Thymus (tissue), 14 donors: ENCODE measurements around the gene PRCD. TPM values are rescaled to one million over a fixed set of nuclear protein-coding genes. Genes with fewer than 3 reads are reported as not detected.

Experiments used
- DNase-seq, 9 donors: peaks; one replicate each; pipeline ENCODE4 v3.0.0-alpha.2; 2013; ENCODE audit warnings: low spot score in 9 of 9, low read depth in 6 of 9, missing footprints in 1 of 9
- H3K27ac ChIP-seq, 2 donors: one replicate each; pipeline ENCODE4 v1.5.1; 2013; ENCODE audit warnings: control low read depth in 1 of 2, low read depth in 1 of 2, low read length in 1 of 2, mild to moderate bottlenecking in 1 of 2, moderate library complexity in 1 of 2
- H3K27me3 ChIP-seq, 2 donors: one replicate each; pipeline ENCODE4 v1.5.1; 2013; ENCODE audit warnings: low read length in 1 of 2; ENCODE audit not compliant: control insufficient read depth in 2 of 2, insufficient read depth in 1 of 2
- H3K36me3 ChIP-seq, 2 donors: one replicate each; pipeline ENCODE4 v1.5.1; 2013; ENCODE audit warnings: low read length in 1 of 2, mild to moderate bottlenecking in 1 of 2, moderate library complexity in 1 of 2; ENCODE audit not compliant: control insufficient read depth in 2 of 2, insufficient read depth in 2 of 2
- H3K4me1 ChIP-seq, 2 donors: one replicate each; pipeline ENCODE4 v1.5.1; 2013; ENCODE audit warnings: low read length in 2 of 2; ENCODE audit not compliant: control insufficient read depth in 2 of 2, insufficient read depth in 2 of 2
- H3K4me3 ChIP-seq, 2 donors: one replicate each; pipeline ENCODE4 v1.5.1; 2013; ENCODE audit warnings: low read length in 2 of 2, control low read depth in 1 of 2, mild to moderate bottlenecking in 1 of 2
- H3K9me3 ChIP-seq, 2 donors: one replicate each; pipeline ENCODE4 v1.5.1; 2013; ENCODE audit warnings: low read length in 1 of 2, mild to moderate bottlenecking in 1 of 2; ENCODE audit not compliant: control insufficient read depth in 2 of 2, insufficient read depth in 1 of 2
- WGBS: extraction: QIAGEN DNeasy Blood & Tissue Kit; methylation state at CpG from one replicate; pipeline ENCODE4 v1.1.7; 2013; 5-methylcytosine and 5-hydroxymethylcytosine counted together
- long read RNA-seq, 10 donors: transcript quantifications; one replicate each; lab custom pipeline, GENCODE V29; 2026
- polyA plus RNA-seq: library from polyadenylated mRNA; stranded (reverse); fragments of 200-250 nt; gene quantifications from one replicate; pipeline ENCODE4 v1.2.3, GENCODE V29; 2013
- total RNA-seq: library from RNA; stranded (reverse); fragments of 120-200 nt; gene quantifications from one replicate; pipeline ENCODE4 v1.2.4, GENCODE V29; 2013
- donor health status: healthy.

The PRCD gene, protein sequence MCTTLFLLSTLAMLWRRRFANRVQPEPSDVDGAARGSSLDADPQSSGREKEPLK
- total RNA-seq (0.47 TPM), polyA plus RNA-seq (16.8 TPM)
- long read RNA-seq, donor 1 = 0 reads
- long read RNA-seq, donor 2 = 0 reads
- long read RNA-seq, donor 3 = 0 reads
- long read RNA-seq, donor 4 = 0 reads
- long read RNA-seq, donor 5 = 0 reads
- long read RNA-seq, donor 6 = 0 reads
- long read RNA-seq, donor 7, partial matches to known transcripts = 0 of 1 reads
- long read RNA-seq, donor 7, other reads (novel, unspliced or antisense) = 0 of 1 reads
- long read RNA-seq, donor 8 = 0 reads
- long read RNA-seq, donor 9 = 0 reads
- long read RNA-seq, donor 10 = 0 reads

DNA sequence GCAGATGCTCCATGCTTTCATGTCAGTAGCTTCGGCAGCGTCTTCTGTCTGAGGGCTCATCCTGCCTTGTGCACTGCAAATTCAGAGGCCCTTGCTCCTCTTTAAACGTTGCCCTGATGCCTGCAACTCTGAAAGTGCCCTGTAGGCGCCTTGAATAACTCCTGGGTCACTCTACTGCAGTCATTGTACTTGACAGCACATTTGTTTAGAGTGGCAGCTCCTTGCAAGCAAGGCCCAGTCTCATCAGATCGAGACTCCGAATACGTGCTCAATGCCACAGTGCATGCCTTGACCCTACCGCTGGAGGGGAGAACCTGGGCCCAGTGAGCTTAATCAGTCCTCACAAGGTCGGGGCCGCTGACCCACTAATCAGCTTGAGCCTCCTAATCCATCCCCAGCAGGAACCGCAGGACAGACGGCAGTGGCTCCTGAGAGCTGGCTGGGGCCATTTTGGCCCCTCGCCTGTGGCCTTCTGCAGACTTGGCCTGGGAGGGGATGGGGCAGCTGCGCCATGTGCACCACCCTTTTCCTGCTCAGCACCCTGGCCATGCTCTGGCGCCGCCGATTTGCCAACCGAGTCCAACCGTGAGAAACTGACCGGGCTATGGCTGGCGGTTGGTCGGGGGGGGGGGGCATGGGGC is at the start of gene PRCD:
PRCD (plus strand) TSS at position 414 of the 641 bp plus-strand sequence; CDS start at position 512, 98 bp downstream.
- Histone ChIP-seq H3K27ac (no peak within 1 kb of the TSS), H3K27me3 (peaks cover 56 to 97% of the 10 kb centered on the region in 2 donors)

GRCh38 chr17:76490112-76490710 is 49.6 kb upstream of the PRCD start:
- H3K9me3 ChIP-seq = no peaks in the 10 kb centered on the region
- H3K27ac ChIP-seq = no peak overlapping the region
- H3K27me3 ChIP-seq = no peaks in the 10 kb centered on the region
- DNase-seq = no peak
- H3K4me3 ChIP-seq = no peak overlapping the region
- no peaks in the 10 kb centered on the region for H3K36me3 ChIP-seq
- H3K4me1 ChIP-seq = peaks cover 30 to 39% of the 10 kb centered on the region in 2 donors
- 91% methylated on average over 10 of the region's 10 CpGs for WGBS

More for the DNA sequence above, at the start of gene PRCD:
- 90% methylated on average over 22 of the region's 22 CpGs for WGBS
- Histone ChIP-seq H3K9me3 (peaks cover 0 to 5% of the 10 kb centered on the region in 2 donors), H3K4me1 (peaks cover 4 to 31% of the 10 kb centered on the region in 2 donors), H3K36me3 (no peaks in the 10 kb centered on the region), H3K4me3 (no peak within 1 kb of the TSS)
- DNase-seq = no peak

- Histone ChIP-seq H3K4me1 (peaks cover 30 to 39% of the 10 kb centered on the region in 2 donors), H3K4me3 (no peak overlapping the region), H3K9me3 (no peaks in the 10 kb centered on the region), H3K36me3 (no peaks in the 10 kb centered on the region), H3K27me3 (no peaks in the 10 kb centered on the region), H3K27ac (peak overlapping the region; percentile 69 to 70)
- 47% methylated on average over 17 of the region's 17 CpGs for WGBS
- DNase-seq = peak in 2 of 9 donors; percentile 39 to 59
Observed at GRCh38 chr17:76491271-76492122, 48.3 kb upstream of the PRCD start.

GRCh38 chr17:76492123-76492988 is 47.5 kb upstream of the PRCD start:
- DNase-seq = peak in 2 of 9 donors; percentile 35 to 64
- no peaks in the 10 kb centered on the region for H3K36me3 ChIP-seq
- H3K9me3 ChIP-seq = no peaks in the 10 kb centered on the region
- peaks cover 0 to under 1% of the 10 kb centered on the region in 2 donors for H3K27me3 ChIP-seq
- H3K4me1 ChIP-seq = peaks cover 30 to 39% of the 10 kb centered on the region in 2 donors
- no peak overlapping the region for H3K4me3 ChIP-seq
- WGBS = 13% methylated on average over 11 of the region's 11 CpGs
- peak overlapping the region; percentile 69 to 70 for H3K27ac ChIP-seq

DNA sequence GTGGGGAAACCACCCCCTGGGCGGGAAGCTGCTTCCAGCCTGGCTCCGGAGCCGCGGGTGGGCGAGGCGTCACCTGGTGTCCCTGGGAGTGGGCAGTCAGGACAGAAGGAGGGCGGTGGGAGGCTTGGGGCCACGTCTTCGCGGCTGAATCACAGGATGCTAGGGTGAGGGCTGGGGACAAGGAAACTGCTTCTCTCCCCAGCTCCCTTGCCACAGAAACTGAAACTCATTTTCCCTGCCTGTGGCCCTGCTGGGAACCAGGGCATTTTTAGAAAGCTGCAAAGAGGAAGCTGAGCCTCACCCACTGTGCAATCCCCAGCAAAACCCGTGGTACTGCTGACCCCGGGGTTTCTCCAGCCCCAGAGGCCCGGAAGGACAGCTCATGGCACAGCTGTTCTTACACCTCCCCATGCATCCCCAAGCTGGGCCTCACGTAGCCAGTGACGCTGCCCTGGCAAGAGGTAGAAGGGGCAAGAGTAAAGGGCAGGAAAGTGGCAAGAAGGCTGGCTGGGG is 46.8 kb upstream of the PRCD start:
- Histone ChIP-seq H3K4me3 (peak overlapping the region in 1 of 2 donors; percentile 1), H3K4me1 (peaks cover 30 to 44% of the 10 kb centered on the region in 2 donors), H3K9me3 (no peaks in the 10 kb centered on the region), H3K36me3 (no peaks in the 10 kb centered on the region), H3K27me3 (peaks cover 0 to 5% of the 10 kb centered on the region in 2 donors), H3K27ac (peak overlapping the region; percentile 69 to 70)
- WGBS = 1% methylated on average over 15 of the region's 15 CpGs
- peak in 2 of 9 donors; percentile 49 to 66 for DNase-seq

GRCh38 chr17:76493505-76494167 is 46.2 kb upstream of the PRCD start:
- DNase-seq = peak in 2 of 9 donors; percentile 16 to 44
- H3K4me1 ChIP-seq = peaks cover 30 to 50% of the 10 kb centered on the region in 2 donors
- WGBS = 25% methylated on average over 21 of the region's 21 CpGs

GRCh38 chr17:76495663-76496400 is 44.0 kb upstream of the PRCD start:
- H3K27ac ChIP-seq = no peak overlapping the region
- H3K4me1 ChIP-seq = peaks cover 34 to 66% of the 10 kb centered on the region in 2 donors
- 96% methylated on average over 16 of the region's 16 CpGs for WGBS
- H3K4me3 ChIP-seq = no peak overlapping the region
- H3K27me3 ChIP-seq = peaks cover 12 to 22% of the 10 kb centered on the region in 2 donors
- no peaks in the 10 kb centered on the region for H3K9me3 ChIP-seq
- H3K36me3 ChIP-seq = no peaks in the 10 kb centered on the region
- no peak for DNase-seq

More at GRCh38 chr17:76493505-76494167, 46.2 kb upstream of the PRCD start:
- Histone ChIP-seq H3K27ac (peak overlapping the region; percentile 68 to 70), H3K27me3 (peaks cover 0 to 5% of the 10 kb centered on the region in 2 donors), H3K36me3 (no peaks in the 10 kb centered on the region), H3K4me3 (peak overlapping the region in 1 of 2 donors; percentile 1), H3K9me3 (no peaks in the 10 kb centered on the region)
